NK-92 treated with Interleukin-12 subunit alpha and Interleukin-12 subunit beta, amount 100 ng/mL, for 24 hours (cell line): ENCODE measurements around the gene LRRK2.
"Not testable (repeated sequence)": the region's sequence is repeated elsewhere in the genome, so short reads cannot be mapped to it uniquely, and the experiment has no call there.

Experiments
- DNase-seq: peaks from one replicate; lab custom pipeline; 2025; lab: John Stamatoyannopoulos, UW

The LRRK2 gene

DNA sequence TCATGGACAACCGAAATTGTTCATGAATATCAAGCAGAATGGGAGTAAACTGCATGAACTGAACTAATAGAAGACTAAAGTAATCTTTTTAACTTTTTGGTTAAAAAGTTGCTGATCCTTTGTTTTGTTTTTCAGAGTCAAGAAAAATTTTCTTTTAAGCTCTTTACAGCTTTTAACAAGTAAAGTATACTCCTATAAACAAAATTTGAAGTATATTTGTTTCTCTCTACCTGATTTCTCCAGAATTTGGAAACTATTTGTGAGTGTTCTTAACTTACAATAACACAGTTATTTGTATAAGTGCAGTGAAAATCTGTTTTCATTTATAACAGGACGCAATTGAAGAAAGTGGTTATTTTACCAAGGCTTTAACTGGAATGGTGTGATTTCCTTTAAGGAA, 12.2 kb upstream of the LRRK2 start:
- no peak for DNase-seq

- DNase-seq, result no peak
These were observed 8.8 kb upstream of the LRRK2 start for GRCh38 chr12:40215982-40216381.

- no peak for DNase-seq
These were observed 8.1 kb upstream of the LRRK2 start for GRCh38 chr12:40216516-40217288.

GRCh38 chr12:40219760-40220159, 5.0 kb upstream of the LRRK2 start:
- DNase-seq, result no peak

- DNase-seq, result no peak
These were observed 2.5 kb upstream of the LRRK2 start for GRCh38 chr12:40222247-40222646.

GRCh38 chr12:40223646-40224045, 1.2 kb upstream of the LRRK2 start:
- no peak for DNase-seq

DNA sequence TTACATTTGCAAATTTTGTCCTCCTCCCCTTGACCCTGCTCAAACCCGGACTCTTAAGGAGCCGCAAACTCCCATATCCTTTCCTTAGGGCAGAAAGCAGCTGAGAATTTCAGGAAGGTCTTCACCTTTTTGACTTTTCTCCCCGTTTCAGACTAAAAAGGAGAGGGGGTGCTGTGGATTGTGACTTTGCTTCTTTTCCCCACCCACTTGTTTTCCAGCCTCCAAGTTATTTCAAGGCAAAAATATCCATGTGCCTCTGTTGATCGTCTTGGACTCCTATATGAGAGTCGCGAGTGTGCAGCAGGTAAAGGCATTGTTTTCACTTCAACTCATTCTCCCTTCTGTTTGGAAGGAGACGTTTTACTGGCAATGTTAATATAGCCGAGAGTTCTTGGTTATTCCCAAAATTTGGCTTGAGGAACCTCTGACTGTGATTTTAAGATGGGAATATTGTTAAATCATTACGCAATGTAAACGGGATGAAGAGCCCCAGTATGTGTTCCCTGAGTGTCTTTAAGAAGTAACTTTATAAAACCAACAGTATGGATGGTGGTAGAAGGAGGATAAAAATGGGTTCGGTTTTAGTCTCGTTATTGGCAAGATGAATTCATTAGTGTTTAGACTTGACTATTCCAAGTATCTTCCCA, 663 bp downstream of the LRRK2 start:
- DNase-seq, result no peak

GRCh38 chr12:40225984-40226602, 1.3 kb downstream of the LRRK2 start:
- no peak for DNase-seq

- DNase-seq, result no peak
These were observed 1.9 kb downstream of the LRRK2 start for GRCh38 chr12:40226705-40227104.

DNA sequence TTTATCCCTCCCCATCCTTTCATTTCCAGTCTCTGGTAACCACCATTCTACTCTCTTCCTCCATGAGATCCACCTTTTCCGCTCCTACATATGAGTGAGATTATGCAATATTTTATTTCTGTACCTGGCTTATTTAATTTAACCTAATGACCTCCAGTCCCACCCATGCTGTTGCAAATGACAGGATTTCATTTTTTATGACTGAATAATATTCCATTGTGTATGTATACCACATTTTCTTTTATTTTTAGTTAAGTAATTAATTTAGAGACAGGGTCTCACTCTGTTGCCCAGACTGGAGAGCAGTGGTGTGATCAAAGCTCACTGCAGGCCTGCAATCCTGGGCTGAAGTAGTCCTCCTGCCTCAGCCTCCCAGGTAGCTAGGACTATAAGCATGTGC, 2.6 kb downstream of the LRRK2 start:
- no peak for DNase-seq

DNA sequence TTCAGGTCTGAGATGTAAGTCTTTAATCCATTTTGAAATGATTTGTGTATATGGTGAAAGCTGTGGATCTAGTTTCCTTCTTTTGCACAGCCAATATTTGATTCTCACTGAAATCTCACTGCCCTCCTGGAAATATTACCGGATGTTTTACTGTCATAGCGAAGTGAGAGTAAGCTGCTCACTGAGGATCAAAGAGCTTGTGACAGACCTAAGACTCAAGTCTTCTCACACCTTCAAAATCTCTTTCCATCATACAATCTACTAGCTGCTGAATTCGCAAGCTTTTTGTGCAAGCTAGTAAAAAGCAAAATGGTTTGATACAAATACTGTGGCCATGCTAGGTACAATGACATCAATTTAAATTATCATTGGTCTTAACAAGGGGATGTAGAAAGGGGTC, 3.9 kb downstream of the LRRK2 start:
- DNase-seq, result no peak

DNA sequence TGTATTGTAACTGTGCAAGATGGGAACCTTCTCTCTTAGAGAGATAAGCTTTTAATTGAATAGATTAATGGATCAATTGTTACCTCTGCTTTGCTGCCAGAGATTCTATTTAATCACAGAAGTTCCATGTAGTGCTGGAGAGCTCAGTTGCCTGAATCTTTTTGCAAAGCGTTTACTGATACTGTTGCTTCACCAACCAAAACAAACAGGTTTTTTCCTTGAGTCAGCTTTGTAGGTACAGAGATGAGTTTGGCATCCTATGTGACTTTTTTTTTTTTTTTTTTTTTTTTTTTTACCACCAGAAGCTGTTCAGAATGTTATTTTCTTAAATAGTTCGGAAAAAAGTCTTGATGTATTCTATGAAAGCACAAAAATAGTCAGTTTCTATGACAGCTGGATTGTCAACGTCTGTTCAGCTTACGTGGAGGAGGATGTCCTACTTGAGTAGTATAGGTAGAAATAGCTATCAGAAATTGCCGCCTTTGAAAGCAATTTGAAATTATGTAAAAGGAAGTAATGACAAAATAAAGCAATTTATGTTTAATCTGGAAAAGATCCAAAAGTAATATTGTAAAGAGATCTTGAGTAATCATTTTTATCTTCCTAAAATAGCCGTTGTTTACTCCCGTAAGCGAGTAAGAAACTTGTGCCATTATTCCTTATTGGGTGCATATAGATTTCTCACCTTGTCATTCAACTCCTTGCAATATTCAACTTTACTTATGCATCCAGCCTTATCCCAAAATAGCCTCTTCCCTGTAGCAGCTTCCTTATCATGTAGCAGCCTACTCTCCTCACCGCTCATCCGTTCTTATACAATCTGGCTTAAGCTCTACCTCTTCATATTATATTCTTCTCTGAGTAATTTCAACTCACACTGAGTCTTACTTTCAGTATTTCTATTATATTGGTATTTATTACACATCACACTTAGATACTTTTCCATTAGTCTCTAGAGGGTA, 5.2 kb downstream of the LRRK2 start:
- DNase-seq, result no peak

GRCh38 chr12:40232602-40233001, 7.8 kb downstream of the LRRK2 start:
- no peak for DNase-seq

DNA sequence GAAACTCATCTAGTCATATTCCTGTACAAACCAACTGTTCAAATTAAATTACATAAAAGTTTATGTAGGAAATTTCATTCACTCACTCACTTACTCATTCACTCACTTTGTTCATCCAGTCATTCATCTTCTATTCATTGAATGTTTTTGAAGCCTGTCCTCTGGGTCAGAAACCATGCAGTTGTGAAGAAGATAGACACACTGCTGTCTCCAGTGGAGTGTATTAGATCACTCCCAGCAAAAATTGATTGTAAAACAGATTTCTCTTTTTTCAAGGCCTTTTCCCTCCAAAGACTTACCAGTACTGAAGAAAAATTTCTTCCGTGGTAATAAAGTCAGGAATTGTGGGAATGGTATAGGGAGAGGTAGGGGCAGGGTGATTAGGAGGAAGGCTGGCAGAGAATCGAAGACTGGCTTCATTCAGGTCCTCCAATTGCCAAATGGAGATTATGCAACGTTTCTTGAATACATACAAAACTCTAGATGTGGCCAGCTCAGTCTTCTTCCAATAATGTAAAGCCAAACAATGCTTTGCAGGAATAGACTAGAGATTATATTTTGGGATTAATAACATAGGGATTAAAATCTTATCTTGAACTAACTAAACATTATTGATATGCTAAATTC, 9.1 kb downstream of the LRRK2 start:
- DNase-seq, result no peak

DNA sequence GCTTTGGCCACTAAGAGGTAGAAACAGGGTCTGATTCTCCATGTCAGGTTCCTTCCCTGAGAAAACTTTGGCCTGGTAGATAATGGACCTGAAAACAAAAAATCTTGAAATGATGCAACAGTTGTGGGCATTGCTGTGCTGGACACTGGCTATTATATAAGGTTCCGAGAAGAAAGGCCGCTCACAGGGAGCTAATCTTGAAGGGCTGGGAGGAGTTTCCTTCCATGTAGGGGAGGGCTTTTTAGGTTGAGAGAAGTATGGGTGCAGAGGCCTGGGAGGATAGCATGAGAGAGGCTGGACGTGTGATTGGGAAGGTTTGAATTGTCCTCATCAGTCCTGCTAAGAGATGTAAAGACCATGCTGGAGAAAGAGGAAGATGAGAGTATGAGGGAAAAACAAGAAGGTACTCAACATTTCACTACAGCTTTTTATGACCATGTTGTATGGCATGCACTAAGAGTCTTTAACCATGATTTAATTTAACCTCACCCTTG, 11.6 kb downstream of the LRRK2 start:
- no peak for DNase-seq

DNA sequence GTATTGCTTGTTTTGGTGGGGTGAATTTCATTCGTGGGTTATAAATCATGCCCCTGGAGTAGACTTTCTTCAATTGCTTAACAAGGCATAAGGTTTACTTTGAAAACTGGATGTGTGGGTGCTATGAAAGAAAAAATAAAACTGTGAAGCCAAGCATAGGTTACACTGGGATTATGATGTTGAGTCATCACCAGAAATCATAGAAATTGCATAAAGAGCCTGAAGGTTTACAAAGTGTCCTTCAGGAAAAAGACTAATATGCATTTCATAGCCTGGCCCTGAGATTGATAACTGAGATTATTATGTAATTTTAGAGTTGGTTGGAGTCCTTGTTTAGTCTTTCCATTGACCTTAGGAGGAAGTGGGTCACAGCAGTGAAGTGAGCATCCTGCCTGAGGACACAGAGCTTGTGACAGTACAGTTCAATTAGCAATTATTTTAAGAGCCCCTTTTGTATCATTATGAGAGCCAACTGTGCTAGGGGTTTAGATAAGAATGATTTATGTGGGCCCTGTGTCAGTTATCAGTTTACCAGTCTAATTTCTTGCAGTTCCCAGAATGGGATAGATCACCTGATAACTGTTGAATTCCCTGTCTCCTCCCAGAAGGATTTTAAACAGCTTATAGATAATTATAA, 13.6 kb downstream of the LRRK2 start:
- no peak for DNase-seq

GRCh38 chr12:40238979-40239378, 14.2 kb downstream of the LRRK2 start:
- no peak for DNase-seq

DNA sequence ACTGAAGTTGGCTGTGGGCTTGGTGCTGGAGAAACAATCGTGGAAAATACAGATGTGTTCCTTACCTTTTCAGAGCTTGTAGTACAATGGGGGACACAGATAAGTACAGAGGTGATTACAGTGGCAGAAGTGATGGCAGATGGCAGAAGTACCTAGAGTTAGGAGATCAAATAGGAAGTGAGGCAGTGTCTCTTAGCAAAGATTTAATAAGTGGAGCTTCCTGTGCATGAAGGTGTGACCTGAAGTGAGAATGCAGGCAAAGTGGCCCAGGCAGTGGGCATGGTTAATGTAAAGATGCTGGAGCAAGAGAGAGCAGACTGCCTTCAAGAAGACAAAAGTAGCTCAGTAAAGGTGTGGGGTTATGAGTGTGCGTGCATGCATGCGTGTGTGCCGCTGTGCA, 16.0 kb downstream of the LRRK2 start:
- DNase-seq, result no peak

DNA sequence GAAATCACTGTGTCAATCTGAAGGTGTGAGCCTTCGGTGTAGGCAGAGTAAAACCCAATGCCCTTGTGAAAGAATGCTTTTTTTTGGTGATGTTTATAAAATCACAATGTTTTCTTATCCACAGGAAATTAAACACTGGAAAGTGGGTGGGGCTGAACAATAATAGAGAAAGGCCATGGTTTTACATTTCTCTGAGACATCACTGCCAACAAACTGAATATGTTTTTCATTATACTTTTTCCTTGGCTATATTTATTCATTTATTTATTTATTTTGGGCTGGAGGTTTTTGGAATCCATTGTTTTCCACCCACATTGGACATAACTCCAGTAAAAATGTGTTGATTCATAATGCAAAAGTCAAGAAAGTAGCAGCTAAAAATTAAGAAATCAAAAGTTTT, 16.9 kb downstream of the LRRK2 start:
- no peak for DNase-seq

DNA sequence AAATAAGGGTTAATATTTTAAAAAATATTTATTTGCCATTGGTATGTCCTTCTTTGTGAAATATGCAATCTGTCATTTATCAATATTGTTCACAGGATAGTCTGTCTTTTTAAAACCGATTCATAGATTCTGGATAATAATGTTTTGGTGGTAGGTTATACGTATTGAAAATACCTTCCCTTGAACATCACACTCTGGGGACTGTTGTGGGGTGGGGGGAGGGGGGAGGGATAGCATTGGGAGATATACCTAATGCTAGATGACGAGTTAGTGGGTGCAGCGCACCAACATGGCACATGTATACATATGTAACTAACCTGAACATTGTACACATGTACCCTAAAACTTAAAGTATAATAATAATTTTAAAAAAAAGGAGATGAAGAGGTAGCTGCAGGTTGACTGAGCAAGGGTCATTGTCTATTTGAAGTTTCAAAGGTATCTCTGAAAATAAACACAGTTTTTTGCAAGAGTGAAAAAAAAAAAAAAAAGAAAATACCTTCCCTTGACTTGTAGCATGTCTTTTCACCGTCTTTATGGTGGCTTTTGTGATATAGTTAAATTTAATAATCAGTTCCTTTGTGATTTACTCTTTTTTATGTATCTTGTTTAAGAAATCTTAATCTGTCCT, 19.8 kb downstream of the LRRK2 start:
- not testable (repeated sequence) for DNase-seq

GRCh38 chr12:40248034-40248433, 23.2 kb downstream of the LRRK2 start:
- no peak for DNase-seq
